Left ventricle myocardium inferior (tissue), 1 donor: ENCODE measurements around the gene C2orf68. TPM values are rescaled to one million over a fixed set of nuclear protein-coding genes. Genes with fewer than 3 reads are reported as not detected.
"Not testable (repeated sequence)": the region's sequence is repeated elsewhere in the genome, so short reads cannot be mapped to it uniquely, and the experiment has no call there.

ENCODE experiments used
- DNase-seq: peaks from one replicate; pipeline ENCODE4 v3.0.0-alpha.2; 2020
- H3K27ac ChIP-seq: fragments of 200-600 bp; replicated peaks from 2 replicates; pipeline ENCODE4 v1.8.0; 2021
- H3K27me3 ChIP-seq: fragments of 200-600 bp; 2 replicates; pipeline ENCODE4 v1.8.0; 2021; ENCODE audit warnings: low read depth
- H3K36me3 ChIP-seq: fragments of 200-600 bp; 2 replicates; pipeline ENCODE4 v1.8.0; 2021
- H3K4me1 ChIP-seq: fragments of 200-600 bp; 2 replicates; pipeline ENCODE4 v1.8.0; 2021
- H3K4me3 ChIP-seq: fragments of 200-600 bp; 2 replicates; pipeline ENCODE4 v1.8.0; 2021; ENCODE audit warnings: mild to moderate bottlenecking, moderate library complexity
- H3K9me3 ChIP-seq: fragments of 200-600 bp; replicated peaks from 2 replicates; pipeline ENCODE4 v1.8.0; 2021
- intact Hi-C: fragments of 100-400 bp; cut with micrococcal nuclease; formaldehyde crosslinking; loops from one replicate; pipeline ENCODE4 v1.11.0; 2022
- total RNA-seq: library from RNA; stranded (reverse); fragmentation: NEBNext Ultra II Directional; extraction: Animal tissue kit (Norgen Biotek cat#: 25700); gene quantifications from one replicate; pipeline ENCODE4 v1.2.1, GENCODE V29; 2021
- TF ChIP-seq, protein P1 (sequence below): fragments of 200-600 bp; IDR thresholded peaks from 2 replicates; pipeline ENCODE4 v1.8.0; 2021; ENCODE audit warnings: antibody characterized with exemption, mild to moderate bottlenecking, borderline replicate concordance
- donor health status: DM: no; HTN: yes; CAD: no; lungs with severe emphysema.

Gene C2orf68
- total RNA-seq, 1 donor from 2014 or later, result 25.1 TPM

DNA sequence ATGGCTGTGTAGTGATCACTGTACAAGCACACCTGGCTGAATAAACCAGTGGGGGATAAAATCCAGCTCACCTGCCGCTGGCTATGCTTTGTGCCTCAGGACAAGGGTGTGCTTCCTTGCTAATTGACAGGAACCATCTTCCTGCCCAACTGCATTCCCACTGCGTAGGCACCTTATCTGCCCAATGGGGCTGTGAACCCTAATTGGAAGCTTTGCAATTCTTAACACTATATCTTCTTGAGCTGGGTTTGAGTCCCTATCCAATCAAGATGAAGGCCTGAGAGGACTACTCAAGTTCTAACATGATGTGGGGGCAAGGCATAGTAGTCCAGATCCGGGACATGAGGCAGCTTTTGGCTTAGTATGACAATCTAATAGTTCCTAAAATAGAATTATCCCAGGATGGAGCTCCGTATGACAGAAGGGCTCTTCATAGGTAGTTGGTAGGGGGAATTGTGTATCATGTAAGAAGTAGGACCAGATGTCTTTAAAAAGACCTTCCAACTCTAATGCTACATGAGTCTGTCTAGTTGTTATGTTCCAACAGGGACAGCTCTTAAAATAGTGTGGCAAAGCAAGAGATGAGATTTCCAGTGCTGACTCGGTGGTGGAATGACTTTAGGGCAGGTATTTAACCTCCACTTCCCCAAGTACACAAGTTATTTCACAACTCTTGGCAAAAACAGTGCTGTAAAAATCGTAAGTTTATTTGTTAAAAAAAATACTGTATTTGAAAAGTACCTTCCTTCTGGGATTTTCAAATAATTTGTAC lies 7.1 kb downstream of the C2orf68 start:
- intact Hi-C loops, result no loop called here
- Histone ChIP-seq H3K4me3 (peak overlapping the region; percentile 82), H3K4me1 (peaks cover 87% of the 10 kb centered on the region), H3K27me3 (no peaks in the 10 kb centered on the region), H3K9me3 (no peaks in the 10 kb centered on the region), H3K27ac (peak overlapping the region; percentile 92), H3K36me3 (peaks cover 12% of the 10 kb centered on the region)
- TF ChIP-seq, protein P1, sequence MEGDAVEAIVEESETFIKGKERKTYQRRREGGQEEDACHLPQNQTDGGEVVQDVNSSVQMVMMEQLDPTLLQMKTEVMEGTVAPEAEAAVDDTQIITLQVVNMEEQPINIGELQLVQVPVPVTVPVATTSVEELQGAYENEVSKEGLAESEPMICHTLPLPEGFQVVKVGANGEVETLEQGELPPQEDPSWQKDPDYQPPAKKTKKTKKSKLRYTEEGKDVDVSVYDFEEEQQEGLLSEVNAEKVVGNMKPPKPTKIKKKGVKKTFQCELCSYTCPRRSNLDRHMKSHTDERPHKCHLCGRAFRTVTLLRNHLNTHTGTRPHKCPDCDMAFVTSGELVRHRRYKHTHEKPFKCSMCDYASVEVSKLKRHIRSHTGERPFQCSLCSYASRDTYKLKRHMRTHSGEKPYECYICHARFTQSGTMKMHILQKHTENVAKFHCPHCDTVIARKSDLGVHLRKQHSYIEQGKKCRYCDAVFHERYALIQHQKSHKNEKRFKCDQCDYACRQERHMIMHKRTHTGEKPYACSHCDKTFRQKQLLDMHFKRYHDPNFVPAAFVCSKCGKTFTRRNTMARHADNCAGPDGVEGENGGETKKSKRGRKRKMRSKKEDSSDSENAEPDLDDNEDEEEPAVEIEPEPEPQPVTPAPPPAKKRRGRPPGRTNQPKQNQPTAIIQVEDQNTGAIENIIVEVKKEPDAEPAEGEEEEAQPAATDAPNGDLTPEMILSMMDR, result no peak
- DNase-seq, result no peak

DNA sequence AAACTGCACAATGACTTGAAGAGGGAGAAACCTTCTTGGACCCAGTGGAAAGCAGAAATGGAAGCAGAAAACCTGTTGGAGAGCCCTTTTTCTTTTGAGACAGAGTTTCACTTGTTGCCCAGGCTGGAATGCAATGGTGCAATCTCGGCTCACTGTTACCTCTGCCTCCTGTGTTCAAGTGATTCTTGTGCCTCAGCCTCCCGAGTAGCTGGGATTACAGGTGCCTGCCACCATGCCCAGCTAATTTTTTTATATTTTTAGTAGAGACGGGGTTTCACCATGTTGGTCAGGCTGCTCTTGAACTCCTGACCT lies 7.8 kb downstream of the C2orf68 start:
- H3K27me3 ChIP-seq, H3K9me3 ChIP-seq, DNase-seq, intact Hi-C loops: not testable (repeated sequence)
- Histone ChIP-seq H3K27ac (peak overlapping the region; percentile 92), H3K4me3 (peak overlapping the region; percentile 82), H3K4me1 (peaks cover 80% of the 10 kb centered on the region), H3K36me3 (peaks cover 15% of the 10 kb centered on the region)

DNA sequence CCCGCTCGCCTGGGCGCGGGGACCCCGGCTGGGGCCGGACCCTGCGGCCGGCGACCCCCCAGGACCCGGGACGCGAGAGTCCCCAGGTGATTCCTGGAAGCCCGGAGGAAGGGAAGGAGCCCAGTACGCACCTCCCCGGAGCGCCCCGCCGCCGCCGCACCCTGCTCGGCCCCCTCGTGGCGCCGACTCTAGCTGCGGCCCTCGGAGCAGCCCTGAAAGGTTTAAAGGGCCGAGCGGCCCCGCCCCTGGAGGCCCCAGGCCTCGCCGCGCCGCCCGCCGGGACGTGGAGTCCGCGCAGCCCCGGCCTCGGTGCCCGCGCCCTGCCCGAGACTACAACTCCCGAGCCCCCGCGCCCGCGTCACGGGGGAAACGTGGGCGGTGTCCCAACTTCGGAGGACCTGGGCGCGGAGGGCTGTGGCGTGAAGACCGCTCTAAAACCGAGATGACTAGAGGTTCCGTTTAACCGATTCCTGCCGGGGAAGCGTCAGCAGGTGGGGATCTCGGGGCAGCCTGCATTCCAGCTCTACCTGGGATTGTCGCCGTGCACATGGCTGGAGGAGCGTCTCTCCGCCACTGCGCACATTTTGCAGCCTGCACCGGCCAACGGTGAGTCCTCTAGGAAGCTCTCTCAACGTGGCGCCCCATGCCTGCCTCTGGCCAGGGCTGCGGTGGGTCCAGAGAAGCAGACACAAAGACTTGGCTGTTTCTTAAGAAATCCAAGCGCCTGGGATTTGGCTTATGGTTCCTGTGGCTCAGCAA lies 9.2 kb downstream of the C2orf68 start, which contains the start of gene TMEM150A:
TSS of gene TMEM150A (minus strand) at position 223 of the 759 bp plus-strand sequence. CDS start 750 bp downstream, outside the sequence.
- H3K4me3 ChIP-seq, result peak within 1 kb of the TSS; percentile 82
- H3K27ac ChIP-seq, result peak within 1 kb of the TSS; percentile 92
- peak; percentile 96 for DNase-seq
- TF ChIP-seq, protein P1, result peak; percentile 66
- H3K9me3 ChIP-seq, result no peaks in the 10 kb centered on the region
- intact Hi-C loops, result no loop called here
- H3K27me3 ChIP-seq, result no peaks in the 10 kb centered on the region
- H3K36me3 ChIP-seq, result peaks cover 23% of the 10 kb centered on the region
- peaks cover 68% of the 10 kb centered on the region for H3K4me1 ChIP-seq

DNA sequence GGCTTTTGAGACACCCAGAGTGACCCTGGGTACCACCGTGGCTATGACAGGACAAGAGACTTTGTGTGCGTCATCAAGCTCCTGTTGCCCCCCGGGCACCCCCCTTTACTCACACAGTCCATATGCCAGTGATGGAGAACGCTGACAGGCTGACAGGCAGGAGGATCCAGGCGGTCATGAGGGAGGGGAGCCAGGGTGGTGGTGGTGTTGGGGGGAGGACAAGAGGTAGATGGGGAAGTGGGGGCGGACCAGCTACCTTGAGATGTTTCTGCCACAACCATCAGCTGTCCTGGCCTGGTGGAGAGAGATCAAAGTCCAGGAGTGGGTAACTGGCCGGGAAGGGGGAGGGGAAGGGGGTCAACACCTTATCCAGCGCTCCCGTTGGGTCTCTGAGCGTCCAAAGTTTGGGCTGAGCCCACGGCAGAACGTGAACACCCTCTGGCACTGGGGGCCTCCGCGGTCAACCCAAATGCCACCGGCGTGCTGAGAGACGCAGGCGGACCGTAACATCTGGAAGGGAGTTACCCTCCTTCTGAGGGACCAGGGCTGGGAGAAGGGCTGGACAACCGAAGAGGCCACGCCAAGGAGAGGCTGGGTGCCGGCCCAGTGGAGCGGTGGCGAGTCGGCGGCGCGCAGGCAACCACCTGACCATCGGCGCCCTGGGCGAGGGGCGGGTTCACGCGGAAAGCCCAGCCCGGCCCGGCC lies 9.9 kb downstream of the C2orf68 start:
- TF ChIP-seq, protein P1, result no peak
- H3K4me1 ChIP-seq, result peaks cover 68% of the 10 kb centered on the region
- H3K27me3 ChIP-seq, result no peaks in the 10 kb centered on the region
- intact Hi-C loops, result no loop called here
- no peaks in the 10 kb centered on the region for H3K9me3 ChIP-seq
- H3K36me3 ChIP-seq, result peaks cover 30% of the 10 kb centered on the region
- peak; percentile 78 for DNase-seq
- H3K4me3 ChIP-seq, result peak overlapping the region; percentile 82
- H3K27ac ChIP-seq, result peak overlapping the region; percentile 92

DNA sequence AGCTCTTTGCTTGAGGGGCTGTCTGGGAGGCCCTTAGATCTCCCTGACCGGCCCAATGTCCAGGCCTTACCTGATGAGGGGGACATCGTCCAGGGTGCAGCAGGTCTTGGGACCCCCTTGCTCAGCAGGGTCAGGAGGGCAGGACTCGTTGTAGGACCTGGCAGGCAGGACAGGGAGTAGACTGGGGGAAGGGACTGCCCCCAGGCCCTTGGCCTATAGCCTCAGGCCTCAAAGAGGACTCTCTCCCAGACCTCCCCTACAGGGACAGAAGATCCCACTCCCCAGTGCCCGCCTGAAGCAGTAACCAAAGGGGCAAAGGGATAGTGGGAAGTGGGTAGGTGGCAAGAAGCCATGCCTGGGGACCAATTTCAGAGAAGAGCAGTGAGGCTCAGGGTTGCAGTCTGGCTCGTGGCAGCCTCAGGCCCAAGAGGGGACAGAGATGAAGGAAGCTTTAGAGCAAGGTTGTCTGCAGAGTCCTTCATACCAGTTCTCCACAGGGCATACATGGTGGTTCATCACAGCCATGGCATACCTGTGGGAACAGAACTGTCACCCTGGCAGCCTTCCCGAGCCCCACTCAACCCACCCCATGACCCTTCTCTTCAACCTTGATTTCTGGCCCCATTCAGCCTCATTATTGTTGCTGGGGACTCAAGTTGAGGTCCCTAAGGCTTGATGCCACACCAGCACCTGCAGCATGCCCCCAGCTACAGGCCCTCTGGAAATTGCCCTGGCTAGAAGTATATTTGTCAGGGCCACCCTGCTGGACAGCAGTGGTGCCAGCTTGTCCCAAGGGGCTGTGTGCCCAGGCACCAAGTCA lies 10.7 kb downstream of the C2orf68 start:
- Histone ChIP-seq H3K4me1 (peaks cover 68% of the 10 kb centered on the region), H3K36me3 (peaks cover 33% of the 10 kb centered on the region)

More for the DNA sequence above, 10.7 kb downstream of the C2orf68 start:
- H3K9me3 ChIP-seq, result no peaks in the 10 kb centered on the region
- TF ChIP-seq, protein P1, result no peak
- peak overlapping the region; percentile 82 for H3K4me3 ChIP-seq
- no peak for DNase-seq
- no peaks in the 10 kb centered on the region for H3K27me3 ChIP-seq
- H3K27ac ChIP-seq, result peak overlapping the region; percentile 92
- intact Hi-C loops, result no loop called here
